NOMO-1 treated with DMSO at 0.1 percent for 48 hours (cell line): ENCODE measurements around the gene TMEM161A.
"Not testable (repeated sequence)": the region's sequence is repeated elsewhere in the genome, so short reads cannot be mapped to it uniquely, and the experiment has no call there.

ENCODE experiments used
- DNase-seq: peaks from one replicate; lab custom pipeline; 2025; ENCODE audit not compliant: unreplicated experiment; lab: John Stamatoyannopoulos, UW

Gene TMEM161A

GRCh38 chr19:19138109-19138981, at the start of gene TMEM161A:
TSS of gene TMEM161A (minus strand) at chr19:19138478. CDS start at chr19:19138428, 50 bp downstream.
- peak; percentile 96 for DNase-seq

GRCh38 chr19:19186742-19187141, 48.5 kb upstream of the TMEM161A start:
- no peak for DNase-seq

DNA sequence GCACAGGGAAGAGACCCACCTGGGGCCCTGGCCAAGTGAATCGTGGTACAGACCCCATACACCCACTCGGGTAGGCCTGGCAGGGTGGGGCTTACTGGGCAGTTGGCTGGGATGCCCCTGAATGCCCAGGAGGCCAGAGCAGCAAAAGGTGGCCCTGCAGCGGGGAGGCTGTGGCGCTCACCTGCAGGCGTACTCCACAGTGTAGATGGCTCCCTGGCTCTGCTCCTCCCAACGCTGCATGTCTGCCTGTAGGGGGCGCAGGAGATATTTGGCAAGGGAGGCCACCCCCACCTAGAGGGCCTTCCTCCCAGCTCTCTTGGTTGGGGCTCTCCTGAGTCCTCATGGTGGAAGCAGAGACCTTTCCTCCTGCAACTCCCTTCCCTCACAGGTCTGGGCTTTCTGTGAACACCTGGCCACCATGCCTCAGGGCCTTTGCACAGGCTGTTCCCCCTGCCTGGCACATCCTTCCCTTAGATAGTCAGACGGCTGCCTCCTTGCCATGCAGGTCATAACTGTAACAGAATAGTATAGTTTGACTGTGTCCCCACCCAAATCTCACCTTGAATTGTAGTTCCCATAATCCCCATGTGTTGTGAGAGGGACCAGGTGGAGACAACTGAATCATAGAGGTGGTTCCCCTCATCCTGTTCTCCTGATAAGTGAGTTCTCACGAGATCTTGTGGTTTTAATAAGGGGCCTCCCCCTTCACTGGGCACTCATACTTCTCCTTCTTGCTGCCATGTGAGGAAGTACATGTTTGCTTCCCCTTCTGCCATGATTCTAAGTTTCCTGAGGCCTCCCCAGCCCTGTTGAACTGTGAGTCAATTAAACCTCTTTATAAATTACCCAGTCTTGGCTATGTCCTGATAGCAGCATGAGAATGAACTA, 47.8 kb upstream of the TMEM161A start:
- peak; percentile 30 for DNase-seq

GRCh38 chr19:19181488-19181998, 43.3 kb upstream of the TMEM161A start:
- no peak for DNase-seq

DNA sequence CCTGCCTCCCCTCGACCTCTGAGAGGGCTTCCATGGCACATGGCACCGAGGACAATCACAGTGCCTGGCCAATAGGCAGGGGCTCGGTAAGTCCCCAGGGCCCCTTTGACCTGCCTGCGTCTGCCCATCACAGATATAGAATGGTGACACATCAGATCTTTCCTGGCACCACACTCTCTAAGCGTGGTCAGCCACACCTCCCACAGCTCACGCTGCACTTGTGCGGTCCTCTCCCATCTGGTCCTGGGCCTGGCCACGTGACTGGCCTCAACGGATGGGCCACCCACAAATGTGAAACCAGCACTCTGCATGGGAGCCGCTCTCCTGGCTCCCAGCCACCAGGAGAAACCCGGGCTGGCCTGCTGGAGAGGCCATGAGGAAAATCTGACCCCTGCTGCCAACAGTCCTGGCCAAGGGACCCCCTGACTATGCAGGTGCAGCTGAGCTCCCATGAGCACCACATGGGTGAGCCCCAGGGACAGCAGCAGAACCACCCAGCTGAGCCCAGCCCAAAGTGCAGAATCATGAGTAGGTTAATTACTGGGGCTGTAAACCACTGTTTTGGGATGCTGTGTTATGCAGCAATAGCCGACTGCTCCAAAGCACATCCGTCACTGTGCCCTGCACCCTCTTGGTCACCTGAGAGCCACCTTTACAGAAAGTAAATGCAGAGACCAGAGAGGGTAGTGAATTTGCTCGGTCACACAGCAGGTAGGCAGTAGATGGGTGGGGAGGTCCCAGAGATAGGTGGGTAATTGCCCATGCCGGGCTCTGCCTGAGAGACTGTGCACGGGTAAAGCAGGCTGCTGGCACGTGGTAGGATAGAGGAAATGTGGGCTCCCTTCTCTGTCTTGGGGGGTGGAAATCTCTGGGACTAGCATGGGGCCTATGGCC, 41.5 kb upstream of the TMEM161A start:
- DNase-seq: no peak

- no peak for DNase-seq
These were observed 38.7 kb upstream of the TMEM161A start for GRCh38 chr19:19176950-19177349.

GRCh38 chr19:19173243-19173642, 35.0 kb upstream of the TMEM161A start:
- not testable (repeated sequence) for DNase-seq

GRCh38 chr19:19171821-19172532, 33.7 kb upstream of the TMEM161A start:
- peak; percentile 28 for DNase-seq

DNA sequence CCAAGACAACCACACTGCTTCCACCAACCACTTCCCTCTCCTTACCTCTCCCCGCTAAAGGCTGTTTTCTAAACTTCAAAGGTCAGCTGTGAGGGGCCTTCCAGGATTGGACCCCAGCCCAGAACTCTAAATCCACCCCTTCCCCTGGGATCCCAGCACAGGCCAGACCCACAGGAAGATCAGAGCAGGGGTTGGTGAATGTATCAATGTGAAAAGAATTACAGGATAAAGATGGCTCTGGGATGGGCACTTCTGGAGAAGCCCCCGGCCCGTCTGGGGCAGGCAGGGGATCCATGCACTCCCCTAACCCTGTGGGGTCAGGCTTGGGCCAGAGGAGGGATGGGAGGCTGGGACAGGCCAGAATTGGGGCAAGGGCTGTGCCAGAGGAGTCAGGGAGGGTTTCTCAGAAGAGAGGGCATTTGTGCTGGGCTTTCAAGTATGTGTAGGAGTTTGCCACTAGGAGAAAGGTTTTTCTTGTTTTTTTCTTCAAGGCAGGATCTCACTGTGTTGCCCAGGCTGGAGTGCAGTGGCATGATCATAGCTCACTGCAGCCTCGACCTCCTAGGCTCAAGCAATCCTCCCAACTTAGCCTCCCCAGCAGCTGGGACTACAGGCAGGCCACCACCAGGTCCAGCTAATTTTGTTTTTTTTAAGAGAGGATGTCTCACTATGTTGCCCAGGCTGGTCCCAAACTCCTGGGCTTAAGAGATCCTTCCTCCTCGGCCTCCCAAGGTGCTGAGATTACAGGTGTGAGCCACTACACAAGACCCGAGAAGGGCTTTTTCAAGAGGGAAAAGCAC, 32.8 kb upstream of the TMEM161A start:
- no peak for DNase-seq

DNA sequence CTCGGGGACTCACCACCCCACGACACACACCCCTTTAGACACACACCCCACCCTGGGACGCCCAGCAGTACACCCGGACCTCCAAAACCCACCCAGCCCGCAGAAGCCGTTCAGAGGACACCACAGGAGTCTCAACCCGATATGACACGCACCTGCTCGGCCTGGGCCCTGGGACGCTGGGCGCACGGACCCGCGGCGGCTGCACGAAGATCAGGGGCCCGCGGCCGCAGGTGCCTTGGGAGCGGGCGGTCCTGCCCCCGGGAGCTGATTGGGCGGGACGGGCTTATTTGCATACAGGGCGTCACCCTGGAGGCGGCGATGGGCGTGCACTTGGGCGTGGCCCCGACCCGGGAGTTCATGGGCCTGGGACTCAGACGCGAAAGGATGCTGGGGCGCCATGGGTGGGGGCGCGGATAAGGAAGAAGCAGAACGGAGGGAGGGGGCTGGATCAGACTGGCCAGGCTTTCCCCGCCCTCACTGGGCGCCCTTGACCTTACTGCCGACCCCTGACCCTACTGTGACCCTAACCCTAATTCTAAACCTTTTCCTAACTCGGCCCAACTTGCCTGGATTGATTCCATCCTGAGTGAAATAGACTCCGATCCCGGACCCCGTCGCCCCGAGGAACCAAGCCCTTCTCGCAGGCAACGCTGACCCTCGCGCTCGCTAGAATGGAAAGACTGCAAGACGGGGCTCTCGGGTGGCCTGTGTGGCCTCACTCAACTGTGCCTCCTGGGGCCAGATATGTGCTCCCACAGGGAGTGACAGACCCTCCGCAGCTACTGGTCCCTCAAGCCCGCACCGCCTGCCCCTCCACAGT, 32.0 kb upstream of the TMEM161A start, which contains the start of gene MEF2B:
TSS of gene MEF2B (minus strand) at position 211 of the 820 bp plus-strand sequence. CDS start 19,528 bp downstream, outside the sequence.
- DNase-seq: peak; percentile 19

- no peak for DNase-seq
These were observed 31.2 kb upstream of the TMEM161A start for GRCh38 chr19:19169236-19170052.

- DNase-seq: no peak
These were observed 29.3 kb upstream of the TMEM161A start for GRCh38 chr19:19167612-19168011.

- DNase-seq: no peak
These were observed 27.1 kb upstream of the TMEM161A start for GRCh38 chr19:19165396-19165795.

DNA sequence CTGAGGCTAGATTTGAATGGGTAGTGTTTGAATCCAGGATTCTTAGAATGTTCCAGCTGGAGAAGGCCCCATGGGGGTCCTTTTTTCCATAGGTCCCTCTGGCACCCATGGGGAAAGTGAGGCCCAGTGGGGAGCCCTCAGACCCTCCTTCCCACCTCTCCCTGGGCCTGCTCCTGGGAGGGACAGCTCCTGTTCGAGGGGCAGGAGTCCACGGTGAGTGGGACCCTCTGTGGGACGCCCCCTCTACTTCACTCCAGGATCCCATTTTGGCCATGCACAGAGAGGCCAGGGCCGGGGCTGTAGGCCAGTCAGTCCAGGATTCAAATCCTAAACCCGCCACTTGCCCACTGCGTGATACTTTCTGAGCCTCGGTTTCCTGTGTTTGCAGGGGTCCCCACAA, 24.2 kb upstream of the TMEM161A start:
- no peak for DNase-seq

DNA sequence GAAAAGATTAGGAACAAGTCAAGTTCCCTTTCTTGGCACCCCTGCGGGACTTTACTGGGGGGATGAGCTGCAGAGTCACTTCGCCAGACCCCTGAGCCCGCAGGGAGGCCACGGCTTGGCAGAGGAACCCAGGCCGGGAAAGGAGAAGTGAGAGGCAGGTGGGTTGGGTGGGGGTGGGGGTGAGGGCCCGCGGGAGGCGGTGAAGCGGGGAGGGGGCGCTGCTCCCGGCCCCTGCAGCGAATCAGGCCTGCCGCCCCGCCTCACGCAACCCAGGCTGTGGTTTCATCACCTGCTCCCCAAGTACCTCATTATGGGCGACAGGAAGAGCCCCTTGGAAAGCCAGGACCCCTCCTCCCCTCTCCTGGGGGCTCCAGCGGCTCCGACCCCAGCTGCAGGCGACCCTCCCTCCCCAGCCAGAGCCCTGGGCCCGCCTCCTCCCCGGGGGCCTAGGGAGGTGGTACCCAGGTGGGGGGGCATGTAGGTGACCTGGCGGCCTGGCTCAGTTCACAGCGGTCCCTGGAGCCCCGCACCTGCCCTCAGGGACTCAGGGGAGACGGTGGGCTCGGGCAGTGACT, 22.3 kb upstream of the TMEM161A start:
- DNase-seq: peak; percentile 25

DNA sequence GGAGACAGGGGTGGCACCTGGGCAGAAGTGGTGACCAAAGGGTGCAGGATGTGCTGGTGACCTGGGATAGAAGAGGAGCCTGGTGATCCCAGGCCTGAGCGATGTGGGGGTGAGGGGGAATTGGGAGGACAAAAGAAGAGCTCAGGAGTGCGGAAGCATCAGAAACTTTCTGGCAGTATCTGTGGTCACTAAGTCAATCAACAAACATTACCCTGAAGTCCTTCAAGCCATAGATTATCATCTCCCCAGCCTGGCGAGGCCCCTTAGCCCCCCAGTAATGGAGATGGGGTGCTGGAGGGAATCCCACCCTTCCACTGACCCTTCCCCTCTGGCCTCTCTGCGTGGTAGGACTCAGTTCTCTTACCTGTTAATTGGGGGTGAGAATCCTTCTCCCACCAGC, 21.3 kb upstream of the TMEM161A start:
- DNase-seq: no peak

DNA sequence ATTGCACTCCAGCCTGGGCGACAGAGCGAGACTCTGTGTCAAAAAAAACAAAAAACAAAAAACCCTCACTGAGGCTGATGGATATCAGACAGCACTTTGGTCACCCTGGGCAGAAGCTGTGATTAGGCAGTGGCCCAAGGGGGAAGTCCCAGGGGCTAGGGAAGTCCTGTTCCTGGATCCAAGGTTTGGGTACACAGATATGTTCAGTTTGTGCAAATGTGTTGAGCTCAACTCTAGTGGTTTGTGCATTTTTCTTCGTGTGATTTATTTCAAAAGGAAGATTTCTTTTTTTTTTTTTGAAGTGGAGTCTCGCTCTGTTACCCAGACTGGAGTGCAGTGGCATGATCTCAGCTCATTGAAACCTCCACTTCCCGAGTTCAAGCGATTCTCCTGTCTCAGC, 19.5 kb upstream of the TMEM161A start:
- no peak for DNase-seq
